Stimulated activated CD8-positive, alpha-beta memory T cell treated with anti-CD3 and anti-CD28 coated beads, Interleukin-15, amount 100 ng/mL, for 24 hours (primary cell): ENCODE results near the gene EPC2.
"Not testable (repeated sequence)": the region's sequence is repeated elsewhere in the genome, so short reads cannot be mapped to it uniquely, and the experiment has no call there.

ENCODE experiments used
- DNase-seq: peaks from one replicate; pipeline ENCODE4 v3.0.0-alpha.2; 2020; ENCODE audit warnings: low read depth

Gene EPC2

DNA sequence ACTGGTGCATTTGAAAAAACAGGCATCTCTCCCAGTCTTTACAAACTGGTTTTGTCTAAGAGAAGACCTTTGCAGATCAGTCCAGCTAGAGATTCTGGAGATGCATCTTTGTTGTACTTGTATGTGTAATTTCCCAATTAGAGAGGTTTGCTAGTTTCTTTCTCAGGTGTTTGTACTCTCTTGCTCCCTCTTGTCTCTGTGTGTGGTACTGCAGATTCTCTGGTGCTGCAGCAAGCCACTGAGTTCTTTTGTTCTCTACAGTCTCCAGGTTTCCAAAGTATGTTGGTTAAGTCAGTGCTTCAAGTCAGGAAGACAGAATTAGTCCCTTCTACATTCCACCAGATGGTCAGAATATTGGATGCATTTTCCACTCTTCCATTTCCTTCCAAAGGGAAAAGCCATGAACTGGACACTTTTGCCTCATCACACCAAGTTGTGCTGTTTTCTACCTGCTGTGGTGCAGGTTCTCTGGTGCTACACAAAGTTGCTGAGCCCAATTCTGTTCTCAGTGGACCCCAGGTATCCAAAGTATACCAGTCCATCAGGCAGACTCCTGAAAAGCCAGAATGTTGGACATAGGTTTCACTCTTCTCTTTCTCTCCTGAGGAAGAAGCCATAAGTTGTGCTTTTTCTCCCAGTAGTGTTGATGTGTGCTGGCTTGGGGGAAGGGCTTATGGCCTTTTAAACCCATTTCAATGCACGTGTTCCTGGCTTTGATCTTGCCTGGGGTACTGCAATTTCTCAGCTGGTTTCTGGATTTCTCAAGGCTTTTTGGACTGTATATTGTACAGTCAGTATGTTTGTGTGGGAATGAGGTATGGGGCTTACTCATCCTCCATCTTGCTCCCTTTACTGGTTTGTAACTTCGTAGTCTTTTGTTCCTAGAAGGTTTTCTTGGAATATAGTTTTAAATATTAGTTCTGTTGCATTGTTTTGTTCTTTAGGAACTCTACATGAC is 29.8 kb downstream of the EPC2 start:
- no peak for DNase-seq

DNA sequence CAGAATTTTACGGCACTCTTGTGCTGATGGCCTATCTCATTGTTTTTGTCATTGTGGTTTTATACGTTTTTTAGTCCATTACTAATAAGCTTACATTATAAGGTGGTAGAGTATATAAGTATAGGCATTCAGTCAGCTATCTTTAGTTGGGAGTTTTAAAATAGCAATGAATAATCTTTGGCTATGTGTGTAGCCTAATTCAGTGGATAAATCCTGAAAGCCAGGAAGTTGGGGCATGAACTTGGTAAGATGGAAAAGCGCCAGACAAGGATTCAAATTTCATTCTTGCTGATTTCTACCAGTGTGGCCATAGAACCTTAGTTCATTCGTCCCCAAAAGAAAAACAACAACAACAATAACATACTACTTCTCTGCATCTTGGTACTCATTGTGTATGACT is 31.2 kb downstream of the EPC2 start:
- DNase-seq, result no peak

DNA sequence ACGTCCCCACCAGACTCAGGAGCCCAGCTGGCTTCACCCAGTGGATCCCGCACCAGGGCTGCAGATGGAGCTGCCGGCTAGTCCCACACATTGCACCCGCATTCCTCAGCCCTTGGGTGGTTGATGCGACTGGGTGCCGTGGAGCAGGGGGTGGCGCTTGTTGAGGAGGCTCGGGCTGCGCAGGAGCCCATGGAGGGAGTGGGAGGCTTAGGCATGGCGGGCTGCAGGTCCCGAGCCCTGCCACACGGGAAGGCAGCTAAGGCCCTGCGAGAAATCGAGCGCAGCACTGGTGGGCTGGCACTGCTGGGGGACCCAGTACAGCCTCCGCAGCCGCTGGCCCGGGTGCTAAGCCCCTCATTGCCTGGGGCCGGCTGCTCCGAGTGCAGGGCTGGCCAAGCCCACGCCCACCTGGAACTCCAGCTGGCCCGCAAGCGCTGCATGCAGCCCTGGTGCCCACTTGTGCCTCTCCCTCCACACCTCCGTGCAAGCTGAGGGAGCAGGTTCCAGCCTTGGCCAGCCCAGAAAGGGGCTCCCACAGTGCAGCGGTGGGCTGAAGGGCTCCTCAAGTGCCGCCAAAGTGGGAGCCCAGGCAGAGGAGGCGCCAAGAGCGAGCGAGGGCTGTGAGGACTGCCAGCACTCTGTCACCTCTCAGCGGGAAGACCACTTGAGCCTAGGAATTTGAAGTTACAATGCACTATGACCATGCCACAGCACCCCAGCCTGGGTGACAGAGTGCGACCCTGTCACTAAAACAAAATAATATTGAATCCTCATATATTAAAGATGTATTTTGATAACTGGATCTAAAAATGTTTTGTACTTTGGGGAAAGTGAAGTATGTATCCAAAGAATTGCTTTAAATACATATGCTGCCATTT is 34.0 kb downstream of the EPC2 start:
- not testable (repeated sequence) for DNase-seq

DNA sequence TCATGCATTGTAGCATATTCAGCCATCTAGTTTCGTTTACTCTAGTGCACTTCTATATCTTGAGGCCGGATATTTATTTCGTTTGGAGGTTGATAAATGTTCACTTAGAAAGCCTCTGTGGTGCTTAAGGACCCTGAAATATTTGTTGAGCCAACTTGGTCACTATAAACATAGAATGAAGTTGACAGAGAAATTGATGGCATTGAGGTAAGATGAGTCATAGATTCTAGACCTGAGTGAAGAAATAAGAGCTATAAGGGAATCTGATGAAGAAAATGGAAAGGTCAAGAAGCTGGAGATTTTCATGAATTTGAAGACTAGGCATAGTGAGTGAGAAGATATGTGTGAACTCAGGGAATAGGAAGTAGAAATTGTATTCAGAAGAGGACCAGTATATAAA is 35.9 kb downstream of the EPC2 start:
- DNase-seq, result no peak

DNA sequence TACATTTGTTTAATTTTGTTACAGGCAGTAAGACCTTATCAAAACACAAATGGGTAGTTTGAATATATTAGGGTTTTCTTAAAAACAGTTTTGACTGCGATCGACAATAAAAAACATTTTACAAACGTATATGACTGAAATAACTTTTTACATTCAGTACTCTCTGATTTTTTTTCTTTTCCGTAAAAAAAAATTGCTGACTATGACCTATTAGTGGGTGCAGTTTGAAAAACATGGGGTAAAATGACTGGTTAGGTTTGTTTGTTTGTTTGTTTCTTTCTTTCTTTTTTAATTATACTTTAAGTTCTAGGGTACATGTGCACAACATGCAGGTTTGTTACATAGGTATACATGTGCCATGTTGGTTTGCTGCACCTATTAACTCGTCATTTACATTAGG is 36.9 kb downstream of the EPC2 start:
- no peak for DNase-seq

DNA sequence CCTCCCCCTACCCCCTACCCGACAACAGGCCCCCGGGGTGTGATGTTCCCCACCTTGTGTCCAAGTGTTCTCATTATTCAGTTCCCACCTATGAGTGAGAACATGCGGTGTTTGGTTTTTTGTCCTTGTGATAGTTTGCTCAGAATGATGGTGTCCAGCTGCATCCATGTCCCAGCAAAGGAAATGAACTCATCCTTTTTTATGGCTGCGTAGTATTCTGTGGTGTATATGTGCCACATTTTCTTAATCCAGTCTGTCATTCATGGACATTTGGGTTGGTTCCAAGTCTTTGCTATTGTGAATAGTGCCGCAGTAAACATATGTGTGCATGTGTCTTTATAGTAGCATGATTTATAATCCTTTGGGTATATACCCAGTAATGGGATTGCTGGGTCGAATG is 37.3 kb downstream of the EPC2 start:
- not testable (repeated sequence) for DNase-seq

DNA sequence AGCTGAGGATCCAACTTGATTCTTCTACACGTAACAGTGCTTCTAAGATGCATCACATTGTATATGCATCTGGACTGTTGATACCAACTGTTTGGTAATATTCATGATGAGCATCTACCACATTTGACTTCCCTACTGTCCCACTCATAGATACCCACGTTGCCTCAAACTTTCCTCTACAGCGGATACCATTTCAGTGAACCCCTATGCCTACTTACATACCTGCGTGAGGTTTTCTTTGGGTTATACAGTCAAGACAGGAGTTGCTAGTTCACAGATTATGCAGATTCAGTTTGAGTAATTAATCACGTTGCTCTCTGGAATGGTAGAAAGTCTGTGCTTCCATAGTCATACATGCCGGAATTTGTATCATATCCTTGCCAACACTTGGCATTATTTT is 40.0 kb downstream of the EPC2 start:
- no peak for DNase-seq

DNA sequence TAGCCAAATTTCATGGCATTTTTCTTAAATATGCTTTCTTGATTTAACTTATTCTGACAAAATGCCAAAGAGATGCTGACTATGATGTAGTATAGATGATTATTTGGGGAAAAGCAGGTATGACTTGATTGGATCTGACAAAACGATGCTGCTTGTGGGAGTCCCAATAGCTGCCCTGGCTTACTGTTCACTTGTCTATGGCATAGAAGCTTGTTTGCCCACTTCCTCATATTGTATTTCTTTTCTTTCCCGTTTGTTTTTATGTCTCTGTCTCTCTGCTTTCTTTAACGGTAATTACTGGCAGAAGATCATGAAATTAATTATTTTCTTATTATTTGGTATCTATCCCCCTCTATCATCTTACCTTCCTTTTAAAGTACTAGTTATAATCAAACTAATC is 43.0 kb downstream of the EPC2 start:
- DNase-seq, result no peak

DNA sequence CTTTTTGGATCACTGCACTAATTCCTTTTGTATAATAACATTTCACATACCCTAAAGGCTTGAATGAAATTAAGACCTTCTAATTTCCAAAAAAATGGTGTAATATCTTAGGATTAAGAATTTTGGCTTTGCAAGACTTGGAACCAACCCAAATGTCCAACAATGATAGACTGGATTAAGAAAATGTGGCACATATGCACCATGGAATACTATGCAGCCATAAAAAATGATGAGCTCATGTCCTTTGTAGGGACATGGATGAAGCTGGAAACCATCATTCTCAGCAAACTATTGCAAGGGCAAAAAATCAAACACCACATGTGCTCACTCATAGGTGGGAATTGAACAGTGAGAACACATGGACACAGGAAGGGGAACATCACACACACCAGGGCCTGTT is 43.5 kb downstream of the EPC2 start:
- DNase-seq, result not testable (repeated sequence)

DNA sequence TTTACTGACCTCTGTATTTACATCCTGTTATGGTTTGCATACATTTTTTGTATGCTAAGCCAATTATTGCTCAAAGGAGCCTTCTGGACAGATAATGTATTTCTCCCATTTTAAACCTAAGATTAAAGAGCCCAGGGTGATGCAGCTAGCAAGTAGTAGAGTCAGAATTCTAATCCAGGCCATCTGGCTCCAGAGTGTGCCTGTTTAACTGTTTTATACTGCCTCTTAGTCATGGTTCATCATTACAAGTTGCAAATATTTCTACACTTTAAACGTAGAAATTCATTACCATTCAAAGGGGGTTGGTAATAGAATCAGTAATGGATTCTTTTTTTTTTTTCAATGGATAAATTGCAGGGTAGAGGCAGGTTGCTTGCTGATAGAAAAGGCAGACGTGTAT is 52.4 kb downstream of the EPC2 start:
- DNase-seq, result no peak

DNA sequence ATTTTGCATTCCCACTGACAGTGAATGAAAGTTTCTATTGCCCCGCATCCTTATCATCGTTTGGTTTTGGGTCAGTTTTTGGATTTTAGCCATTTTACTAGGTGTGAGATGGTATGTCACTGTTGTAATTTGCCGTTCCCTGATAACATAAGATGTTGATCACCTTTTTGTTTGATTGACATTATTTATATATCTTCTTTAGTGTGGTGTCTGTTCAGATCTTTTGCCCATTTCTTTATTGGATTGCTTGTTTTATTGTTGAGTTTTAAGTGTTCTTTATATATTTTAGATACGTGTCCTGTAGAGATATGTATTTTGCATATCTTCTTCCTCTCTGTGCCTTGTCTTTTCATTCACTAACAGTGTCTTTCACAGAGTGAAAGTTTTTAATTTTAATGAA is 55.3 kb downstream of the EPC2 start:
- DNase-seq, result no peak

DNA sequence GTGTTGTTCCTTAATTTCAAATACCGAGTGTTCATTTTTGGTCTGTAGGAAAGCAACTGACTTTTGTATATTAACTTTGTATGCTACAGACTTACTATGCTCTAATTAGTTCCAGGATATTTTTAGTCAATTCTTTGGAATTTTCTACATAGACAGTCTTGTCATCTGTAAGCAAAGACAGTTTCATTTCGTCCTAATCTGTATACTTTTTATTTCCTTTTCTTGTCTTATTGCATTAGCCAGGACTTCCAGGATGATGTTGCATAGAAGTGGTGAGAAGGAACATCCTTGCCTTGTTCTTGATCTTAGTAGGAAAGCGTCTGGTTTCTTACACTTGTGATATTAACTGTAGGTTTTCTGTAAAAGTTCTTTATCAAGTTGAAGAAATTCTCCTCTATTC is 56.5 kb downstream of the EPC2 start:
- DNase-seq, result no peak

DNA sequence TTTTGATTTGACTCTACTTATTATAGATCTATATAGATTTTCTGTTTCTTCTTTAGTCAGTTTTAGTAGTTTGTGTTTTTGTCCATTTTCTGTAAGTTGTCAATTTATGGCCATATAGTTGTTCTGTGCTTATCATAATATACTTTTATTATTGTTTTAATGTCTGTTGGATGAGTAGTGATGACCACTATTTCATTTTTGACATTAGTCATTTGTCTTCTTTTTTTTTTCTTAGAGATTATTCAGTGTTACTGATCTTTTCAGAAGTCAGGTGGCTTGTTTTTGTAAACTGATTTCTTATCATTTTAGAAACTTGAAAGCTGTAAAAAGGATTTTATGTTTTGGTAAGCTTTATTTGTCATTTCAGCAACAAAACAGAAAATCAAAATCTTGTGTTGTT is 57.3 kb downstream of the EPC2 start:
- DNase-seq, result no peak

DNA sequence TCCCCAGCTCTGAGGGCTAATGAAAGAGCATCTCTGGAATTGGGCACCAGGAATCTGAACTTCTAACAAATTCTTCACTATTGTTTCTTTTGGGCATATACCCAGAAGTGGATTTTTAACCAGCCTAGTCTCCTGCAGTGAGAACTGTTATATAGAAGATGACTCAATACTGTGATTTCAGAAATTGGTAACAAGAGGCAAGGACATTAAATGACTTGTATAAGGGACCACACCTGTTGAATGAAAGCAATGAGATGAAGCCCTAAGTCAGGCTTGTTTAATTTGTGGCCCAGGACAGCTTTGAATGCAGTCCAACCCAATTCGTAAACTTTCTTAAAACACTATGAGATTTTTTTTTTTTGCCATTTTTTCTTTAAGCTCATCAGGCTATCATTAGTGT is 57.9 kb downstream of the EPC2 start:
- no peak for DNase-seq

DNA sequence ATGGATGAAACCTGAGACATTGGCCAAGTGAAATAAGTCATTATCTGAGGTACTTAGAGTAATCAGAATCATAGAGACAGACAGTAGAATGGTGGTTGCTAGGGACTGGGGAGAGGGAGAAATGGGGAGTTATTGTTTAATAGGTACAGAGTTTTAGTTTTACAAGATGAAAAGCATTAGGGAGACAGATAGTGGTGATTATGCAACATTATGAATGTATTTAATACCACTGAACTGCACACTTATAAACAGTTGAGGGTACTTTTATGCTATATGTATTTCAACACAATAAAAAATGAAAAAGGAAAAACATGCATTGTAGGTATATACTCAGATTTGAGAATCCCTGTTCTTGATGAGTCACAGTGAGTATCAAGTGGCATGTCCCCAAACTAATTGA is 59.7 kb downstream of the EPC2 start:
- DNase-seq, result no peak

DNA sequence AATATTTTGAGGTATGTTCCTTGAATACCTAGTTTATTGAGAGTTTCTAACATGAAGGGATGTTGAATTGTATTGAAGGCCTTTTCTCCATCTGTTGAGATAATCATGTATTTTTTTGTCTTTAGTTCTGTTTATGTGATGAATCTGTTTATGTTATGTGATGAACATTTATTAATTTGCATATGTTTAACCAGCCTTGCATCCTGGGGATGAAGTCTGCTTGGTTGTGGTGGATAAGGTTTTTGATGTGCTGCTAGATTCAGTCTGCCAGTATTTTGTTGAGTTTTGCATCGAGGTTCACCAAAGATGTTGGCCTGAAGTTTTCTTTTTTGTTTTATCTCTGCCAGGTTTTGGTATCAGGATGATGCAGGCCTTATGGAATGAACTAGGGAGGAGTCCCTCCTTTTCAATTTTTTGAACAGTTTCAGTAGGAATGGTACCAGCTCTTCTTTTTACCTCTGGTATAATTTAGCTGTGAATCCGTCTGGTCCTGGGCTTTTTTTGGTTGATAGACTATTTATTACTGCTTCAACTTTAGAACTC is 71.9 kb downstream of the EPC2 start:
- no peak for DNase-seq

DNA sequence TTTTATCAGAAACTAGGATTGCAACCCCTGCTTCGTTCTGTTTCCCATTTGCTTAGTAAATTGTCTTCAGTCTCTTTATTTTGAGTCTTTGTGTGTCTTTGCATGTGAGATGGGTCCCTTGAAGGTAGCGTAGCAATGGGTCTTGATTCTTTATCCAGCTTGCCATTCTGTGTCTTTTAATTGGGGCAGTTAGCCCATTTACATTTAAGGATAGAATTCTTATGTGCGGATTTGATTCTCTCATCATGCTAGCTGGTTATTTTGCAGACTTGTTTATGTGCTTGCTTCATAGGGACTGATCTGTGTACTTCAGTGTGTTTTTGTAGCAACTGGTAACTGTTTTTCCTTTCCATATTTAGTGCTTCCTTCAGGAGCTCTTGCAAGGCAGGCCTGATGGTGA is 73.5 kb downstream of the EPC2 start:
- DNase-seq, result no peak

DNA sequence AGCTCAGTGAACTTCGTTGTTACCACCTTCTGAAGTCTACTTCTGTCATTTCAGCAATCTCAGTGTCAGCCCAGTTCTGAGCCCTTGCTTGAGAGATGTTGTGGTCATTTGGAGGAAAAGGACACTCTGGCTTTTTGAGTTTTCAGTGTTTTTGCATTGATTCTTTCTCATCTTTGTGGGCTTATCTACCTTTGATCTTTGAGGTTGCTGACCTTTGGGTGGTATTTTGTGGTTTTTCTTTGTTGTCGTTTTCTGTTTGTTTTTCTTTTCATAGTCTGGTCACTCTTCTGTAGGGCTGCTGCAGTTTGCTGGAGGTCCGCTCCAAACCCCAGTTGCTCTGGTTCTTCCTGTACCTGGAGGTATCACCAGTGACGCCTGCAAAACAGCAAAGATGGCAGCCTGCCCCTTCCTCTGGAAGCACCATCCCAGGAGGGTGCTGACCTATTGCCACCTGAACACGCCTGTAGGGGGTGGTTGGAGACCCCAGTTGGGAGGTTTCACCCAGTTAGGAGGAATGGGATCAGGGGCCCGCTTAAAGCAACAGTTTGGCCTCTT is 74.7 kb downstream of the EPC2 start:
- DNase-seq, result no peak

DNA sequence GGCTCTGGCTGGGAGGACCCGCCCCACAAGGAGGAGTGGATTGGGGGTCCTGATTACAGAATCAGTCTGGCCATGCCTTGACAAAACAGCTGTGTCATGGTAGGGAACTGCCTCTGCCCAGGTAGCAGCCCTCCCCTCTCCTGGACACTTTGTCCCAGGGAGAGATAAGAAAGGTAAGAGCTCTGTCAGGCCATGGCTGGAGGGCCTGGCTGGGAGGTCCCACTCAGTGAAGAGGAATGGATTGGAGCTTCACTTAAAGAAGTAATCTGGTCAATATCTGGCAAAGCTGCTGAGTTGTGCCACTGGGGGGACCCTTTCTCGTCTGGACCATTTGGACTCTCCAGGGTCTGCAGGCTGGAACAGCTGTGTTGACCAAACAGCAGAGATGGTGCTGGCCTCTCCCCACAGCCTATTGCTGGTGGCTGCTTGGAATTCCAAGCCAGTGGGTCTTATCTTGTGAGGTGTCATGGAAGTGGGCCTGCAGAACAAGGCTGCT is 75.4 kb downstream of the EPC2 start:
- no peak for DNase-seq

DNA sequence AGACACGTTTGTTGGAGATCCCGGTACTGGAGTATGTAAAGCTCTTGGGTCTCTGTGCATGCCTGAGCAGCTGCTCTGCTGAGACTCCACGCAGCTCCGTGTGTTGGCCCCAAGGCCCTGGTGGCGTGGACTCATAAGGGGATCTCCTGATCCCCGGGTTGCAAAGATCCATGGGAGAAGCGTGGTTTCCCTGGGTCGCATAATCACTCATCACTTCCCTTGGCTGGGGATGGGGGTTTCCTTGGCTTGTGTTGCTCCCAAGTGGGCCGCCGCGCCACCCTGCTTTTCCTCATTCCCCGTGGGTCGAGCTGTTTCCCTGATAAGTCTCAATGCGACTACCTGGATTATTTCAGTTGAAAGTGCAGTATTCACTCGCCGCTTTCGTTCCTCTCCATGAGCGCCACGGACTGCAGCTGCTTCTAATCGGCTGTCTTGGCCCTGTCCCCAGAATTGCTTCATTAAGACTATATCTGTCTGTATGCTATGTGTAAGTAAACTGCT is 76.0 kb downstream of the EPC2 start:
- no peak for DNase-seq

DNA sequence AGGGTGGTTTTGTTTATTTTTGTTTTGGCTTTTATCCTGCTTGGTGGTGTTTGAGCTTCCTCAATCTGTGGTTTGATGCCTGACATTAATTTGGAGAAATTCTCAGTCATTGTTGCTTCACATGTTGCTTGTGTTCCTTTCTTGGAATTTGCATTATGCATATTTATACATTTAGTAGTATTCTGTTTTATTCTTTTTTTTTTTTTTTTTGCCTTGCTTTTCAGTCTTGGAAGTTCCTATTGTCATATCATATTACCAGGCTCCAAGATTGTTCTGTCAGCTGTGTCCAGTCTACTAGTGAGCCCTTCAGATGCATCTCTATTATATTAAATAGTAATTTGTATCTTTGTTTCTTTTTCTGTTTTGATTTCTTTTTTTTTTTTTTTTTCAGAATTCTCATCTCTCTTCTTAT is 77.0 kb downstream of the EPC2 start:
- DNase-seq, result no peak
